ENCODE data around the gene AUTS2. TPM values are rescaled to one million over a fixed set of nuclear protein-coding genes. Genes with fewer than 3 reads are reported as not detected.

AUTS2 gene
- total RNA-seq, 1 experiment from 2014 or later = 2.5 TPM

DNA sequence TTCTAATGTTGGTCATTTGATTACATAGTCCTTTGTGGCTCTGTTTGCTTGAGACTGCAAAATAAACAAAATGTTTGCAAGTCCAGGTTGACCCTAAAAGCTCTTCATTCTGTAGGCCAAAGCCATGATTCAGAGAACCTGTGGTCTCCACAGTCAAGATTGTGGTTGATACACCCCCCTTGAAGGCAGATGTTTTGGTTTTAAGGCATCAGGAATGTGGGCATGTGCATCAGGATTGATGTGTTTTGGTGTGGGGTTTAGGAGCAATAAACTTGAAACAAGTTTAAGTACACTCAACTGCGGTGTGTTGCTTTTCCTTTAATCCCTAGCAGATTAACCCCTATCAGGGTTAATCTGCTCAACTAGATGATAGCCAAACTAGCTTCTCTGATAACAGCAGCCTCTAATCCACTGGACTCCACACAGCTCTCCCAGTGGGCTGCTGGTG is 1154.5 kb downstream of the AUTS2 start:
- no TSS peak for BruUV-seq (replicated peaks)
- Histone ChIP-seq H3K4me3 (ENCODE audit: low read depth in 2 of 2, low read length in 2 of 2) (no peak overlapping the region), H3K27ac (ENCODE audit: low read length) (no peak overlapping the region), H3K27me3 (ENCODE audit: control insufficient read depth, insufficient read depth, low read length) (no peaks in the 10 kb centered on the region), H3K9me3 (ENCODE audit: control insufficient read depth, insufficient read depth, low read depth, low read length) (no peaks in the 10 kb centered on the region), H3K36me3 (ENCODE audit: control insufficient read depth, insufficient read depth, low read length) (no peaks in the 10 kb centered on the region), H3K4me1 (ENCODE audit: control insufficient read depth, insufficient read depth, low read length) (no peaks in the 10 kb centered on the region)
- DNase-seq (ENCODE audit: low read depth, low spot score) = no peak
- intact Hi-C loops (cut with micrococcal nuclease; ENCODE audit: unreplicated experiment) (no loop called here), in situ Hi-C loops (cut with HindIII; ENCODE audit: low pct_unique_long_range_greater_than_20kb, low sequenced_read_pairs) (no loop called here)
- CTCF ChIA-PET = no interaction called here
- ATAC-seq = no peak
- POLR2A ChIA-PET = no interaction called here
- TF ChIP-seq, protein P1, sequence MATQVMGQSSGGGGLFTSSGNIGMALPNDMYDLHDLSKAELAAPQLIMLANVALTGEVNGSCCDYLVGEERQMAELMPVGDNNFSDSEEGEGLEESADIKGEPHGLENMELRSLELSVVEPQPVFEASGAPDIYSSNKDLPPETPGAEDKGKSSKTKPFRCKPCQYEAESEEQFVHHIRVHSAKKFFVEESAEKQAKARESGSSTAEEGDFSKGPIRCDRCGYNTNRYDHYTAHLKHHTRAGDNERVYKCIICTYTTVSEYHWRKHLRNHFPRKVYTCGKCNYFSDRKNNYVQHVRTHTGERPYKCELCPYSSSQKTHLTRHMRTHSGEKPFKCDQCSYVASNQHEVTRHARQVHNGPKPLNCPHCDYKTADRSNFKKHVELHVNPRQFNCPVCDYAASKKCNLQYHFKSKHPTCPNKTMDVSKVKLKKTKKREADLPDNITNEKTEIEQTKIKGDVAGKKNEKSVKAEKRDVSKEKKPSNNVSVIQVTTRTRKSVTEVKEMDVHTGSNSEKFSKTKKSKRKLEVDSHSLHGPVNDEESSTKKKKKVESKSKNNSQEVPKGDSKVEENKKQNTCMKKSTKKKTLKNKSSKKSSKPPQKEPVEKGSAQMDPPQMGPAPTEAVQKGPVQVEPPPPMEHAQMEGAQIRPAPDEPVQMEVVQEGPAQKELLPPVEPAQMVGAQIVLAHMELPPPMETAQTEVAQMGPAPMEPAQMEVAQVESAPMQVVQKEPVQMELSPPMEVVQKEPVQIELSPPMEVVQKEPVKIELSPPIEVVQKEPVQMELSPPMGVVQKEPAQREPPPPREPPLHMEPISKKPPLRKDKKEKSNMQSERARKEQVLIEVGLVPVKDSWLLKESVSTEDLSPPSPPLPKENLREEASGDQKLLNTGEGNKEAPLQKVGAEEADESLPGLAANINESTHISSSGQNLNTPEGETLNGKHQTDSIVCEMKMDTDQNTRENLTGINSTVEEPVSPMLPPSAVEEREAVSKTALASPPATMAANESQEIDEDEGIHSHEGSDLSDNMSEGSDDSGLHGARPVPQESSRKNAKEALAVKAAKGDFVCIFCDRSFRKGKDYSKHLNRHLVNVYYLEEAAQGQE (IDR thresholded peaks at IDR 0.05; ENCODE audit: insufficient read depth in 1 of 2, low read depth in 2 of 2, low read length in 1 of 2) = no peak
- TF ChIP-seq TCF7L2 (IDR thresholded peaks at IDR 0.05; ENCODE audit: low read depth, low read length) = no peak
- no peak for TF ChIP-seq SIN3A (IDR thresholded peaks at IDR 0.05; ENCODE audit: borderline replicate concordance, insufficient read depth, low read depth, low read length)
- TF ChIP-seq POLR2AphosphoS5 (IDR thresholded peaks at IDR 0.05; ENCODE audit: low read depth, low read length) = no peak

GRCh38 chr7:70756789-70757188 is 1158.5 kb downstream of the AUTS2 start:
- Histone ChIP-seq H3K27ac (ENCODE audit: low read length) (no peak overlapping the region), H3K4me1 (ENCODE audit: control insufficient read depth, insufficient read depth, low read length) (no peaks in the 10 kb centered on the region), H3K27me3 (ENCODE audit: control insufficient read depth, insufficient read depth, low read length) (no peaks in the 10 kb centered on the region), H3K4me3 (ENCODE audit: low read depth in 2 of 2, low read length in 2 of 2) (no peak overlapping the region), H3K9me3 (ENCODE audit: control insufficient read depth, insufficient read depth, low read depth, low read length) (no peaks in the 10 kb centered on the region), H3K36me3 (ENCODE audit: control insufficient read depth, insufficient read depth, low read length) (no peaks in the 10 kb centered on the region)
- intact Hi-C loops (cut with micrococcal nuclease; ENCODE audit: unreplicated experiment) (no loop called here), in situ Hi-C loops (cut with HindIII; ENCODE audit: low pct_unique_long_range_greater_than_20kb, low sequenced_read_pairs) (no loop called here)
- no peak for DNase-seq (ENCODE audit: low read depth, low spot score)
- ATAC-seq = no peak
- POLR2A ChIA-PET = no interaction called here
- CTCF ChIA-PET = no interaction called here
- TF ChIP-seq, protein P1 (IDR thresholded peaks at IDR 0.05; ENCODE audit: insufficient read depth in 1 of 2, low read depth in 2 of 2, low read length in 1 of 2) = no peak
- TF ChIP-seq TCF7L2 (IDR thresholded peaks at IDR 0.05; ENCODE audit: low read depth, low read length) = no peak
- TF ChIP-seq CTCF (IDR thresholded peaks at IDR 0.05) = no peak
- TF ChIP-seq SIN3A (IDR thresholded peaks at IDR 0.05; ENCODE audit: borderline replicate concordance, insufficient read depth, low read depth, low read length) = no peak
- TF ChIP-seq POLR2AphosphoS5 (IDR thresholded peaks at IDR 0.05; ENCODE audit: low read depth, low read length) = no peak
- BruUV-seq (replicated peaks) = no TSS peak

Measured in Panc1 (cell line).